Astrocyte of the cerebellum (primary cell): ENCODE data around the gene RBM7.

Source experiments
- DNase-seq: peaks from one replicate; pipeline ENCODE4 v3.0.0-alpha.2; 2011; ENCODE audit warnings: low read depth
- H3K4me3 ChIP-seq: 2 replicates; pipeline ENCODE4 v1.5.1; 2011; ENCODE audit warnings: mild to moderate bottlenecking, low read depth, low read length, moderate library complexity
- CTCF ChIP-seq: IDR thresholded peaks from 2 replicates; pipeline ENCODE4 v1.5.1; 2012; ENCODE audit warnings: low read length, low read depth, moderate library complexity, mild to moderate bottlenecking; ENCODE audit errors: missing control alignments
- in situ Hi-C: cut with HindIII; loops from 2 replicates; pipeline ENCODE4 v1.10.0; 2017; ENCODE audit warnings: low sequenced_read_pairs

Gene RBM7

GRCh38 chr11:114442536-114442935 lies 42.1 kb downstream of the RBM7 start:
- in situ Hi-C loops = no loop called here
- H3K4me3 ChIP-seq = no peak overlapping the region
- TF ChIP-seq CTCF = no peak
- DNase-seq = no peak

GRCh38 chr11:114447444-114447843 lies 47.0 kb downstream of the RBM7 start:
- no peak overlapping the region for H3K4me3 ChIP-seq
- in situ Hi-C loops = no loop called here
- no peak for DNase-seq
- no peak for TF ChIP-seq CTCF

GRCh38 chr11:114447892-114448291 lies 47.4 kb downstream of the RBM7 start:
- DNase-seq = no peak
- TF ChIP-seq CTCF = no peak
- no peak overlapping the region for H3K4me3 ChIP-seq
- in situ Hi-C loops = no loop called here

GRCh38 chr11:114448749-114449482 lies 48.5 kb downstream of the RBM7 start:
- DNase-seq = no peak
- in situ Hi-C loops = no loop called here
- TF ChIP-seq CTCF = no peak
- no peak overlapping the region for H3K4me3 ChIP-seq

- DNase-seq = no peak
- TF ChIP-seq CTCF = no peak
- no peak overlapping the region for H3K4me3 ChIP-seq
- in situ Hi-C loops = no loop called here
Measured at GRCh38 chr11:114449845-114450244, 49.4 kb downstream of the RBM7 start.

- TF ChIP-seq CTCF = no peak
- DNase-seq = no peak
- in situ Hi-C loops = no loop called here
- H3K4me3 ChIP-seq = no peak overlapping the region
Measured at GRCh38 chr11:114452399-114452798, 51.9 kb downstream of the RBM7 start.
